Left lung (tissue), 14 donors: ENCODE measurements around the gene PCP4L1. TPM values are rescaled to one million over a fixed set of nuclear protein-coding genes. Genes with fewer than 3 reads are reported as not detected.

ENCODE experiments used
- ATAC-seq: fragments of 200-7000 bp; cut with Tn5 transposase; one replicate; pipeline ENCODE4 v1.9.1; 2020; ENCODE audit warnings: moderate library complexity
- DNase-seq, 4 donors: peaks; one replicate each; pipeline ENCODE4 v3.0.0-alpha.2; 2013 to 2020
- H3K27ac ChIP-seq, 2 donors: fragments of 200-600 bp; sonication (generic) in 1 of 2; one replicate each; pipeline versions ENCODE4 v1.5.0 to v1.8.0; 2020 to 2021
- H3K27me3 ChIP-seq, 2 donors: fragments of 200-600 bp; sonication (generic) in 1 of 2; one replicate each; pipeline versions ENCODE4 v1.5.0 to v1.8.0; 2020 to 2021
- H3K36me3 ChIP-seq, 2 donors: fragments of 200-600 bp; sonication (generic) in 1 of 2; one replicate each; pipeline versions ENCODE4 v1.5.0 to v1.8.0; 2020 to 2021
- H3K4me1 ChIP-seq, 2 donors: fragments of 200-600 bp; one replicate each; pipeline ENCODE4 v1.8.0; 2021
- H3K4me3 ChIP-seq, 2 donors: fragments of 200-600 bp; sonication (generic) in 1 of 2; one replicate each; pipeline versions ENCODE4 v1.5.0 to v1.8.0; 2020 to 2021; ENCODE audit warnings: mild to moderate bottlenecking in 1 of 2
- H3K9me3 ChIP-seq, 2 donors: fragments of 200-600 bp; sonication (generic) in 1 of 2; one replicate each; pipeline versions ENCODE4 v1.5.0 to v1.8.0; 2020 to 2021
- CTCF ChIP-seq, 2 donors: fragments of 200-600 bp; sonication (generic) in 1 of 2; IDR thresholded peaks; one replicate each; pipeline versions ENCODE4 v1.5.0 to v1.8.0; 2021; ENCODE audit warnings: antibody characterized with exemption in 2 of 2
- intact Hi-C, 2 donors: fragments of 100-400 bp; cut with DNase I; formaldehyde crosslinking; loops; one replicate each; pipeline versions ENCODE4 v1.11.2 to v1.14.2; 2022
- long read RNA-seq, 12 donors: library from polyadenylated mRNA in 2 of 12; unstranded in 2 of 12; transcript quantifications; one replicate each; pipeline ENCODE4 v2.0.0 and lab custom pipeline, GENCODE V29; 2019 to 2026
- polyA plus RNA-seq, 6 donors: library from polyadenylated mRNA; unstranded; fragments of 120-200 nt; gene quantifications; one replicate each; pipeline ENCODE4 v1.2.1, GENCODE V29; 2013; ENCODE audit not compliant: insufficient read length in 6 of 6
- total RNA-seq, 2 donors: library from RNA; stranded (reverse); fragmentation: NEBNext Ultra II Directional; extraction: Animal tissue kit (Norgen Biotek cat#: 25700); gene quantifications; one replicate each; pipeline ENCODE4 v1.2.1, GENCODE V29; 2021
- donor health status: DM: no; HTN: yes; CAD: no.
- donor health status: DM: no; HTN: no; CAD: no.

The PCP4L1 gene
- total RNA-seq (1 to 10 TPM; 1.5 to 6.6 TPM), polyA plus RNA-seq (1 to 10 TPM in 4 of 6 donors, under 1 TPM in 2; 0.53 to 1.4 (median 1.2) TPM)
- long read RNA-seq, donor 1, partial matches to known transcripts = 0 of 1 reads
- long read RNA-seq, donor 1, other reads (novel, unspliced or antisense) = 0 of 1 reads
- long read RNA-seq, donor 2 = 0 reads
- long read RNA-seq, donor 3 = 0 reads
- long read RNA-seq, donor 4, partial matches to known transcripts = 1 of 3 reads
- long read RNA-seq, donor 4, other reads (novel, unspliced or antisense) = 0 of 3 reads
- long read RNA-seq, donor 5 = 0 reads
- long read RNA-seq, donor 6 = 0 reads
- long read RNA-seq, donor 7 = 0 reads
- long read RNA-seq, donor 8 = 0 reads
- long read RNA-seq, donor 9 = 0 reads
- long read RNA-seq, donor 10, partial matches to known transcripts = 0 of 1 reads
- long read RNA-seq, donor 10, other reads (novel, unspliced or antisense) = 0 of 1 reads
- long read RNA-seq, donor 11, transcript PCP4L1-201 (3 exons, 1,424 nt) = major isoform, 36 of 104 reads
- long read RNA-seq, donor 11, partial matches to known transcripts = 68 of 104 reads
- long read RNA-seq, donor 11, other reads (novel, unspliced or antisense) = 0 of 104 reads
- long read RNA-seq, donor 12 = 0 reads

GRCh38 chr1:161258439-161259344, at the start of gene PCP4L1:
PCP4L1 (plus strand) TSS chr1:161258745; CDS start chr1:161258975, 230 bp downstream.
- intact Hi-C loops = no loop called here
- no peaks in the 10 kb centered on the region for H3K36me3 ChIP-seq
- peaks cover 4 to 9% of the 10 kb centered on the region in 2 donors for H3K4me1 ChIP-seq
- peaks cover 18 to 53% of the 10 kb centered on the region in 2 donors for H3K27me3 ChIP-seq
- ATAC-seq = peak; percentile 94
- no peak for TF ChIP-seq CTCF (IDR thresholded peaks at IDR 0.05)
- DNase-seq = peak; percentile 15 to 84 (median 58)
- H3K27ac ChIP-seq = no peak within 1 kb of the TSS
- H3K9me3 ChIP-seq = peaks cover 0 to 18% of the 10 kb centered on the region in 2 donors
- peak within 1 kb of the TSS; percentile 32 to 35 for H3K4me3 ChIP-seq

- peak; percentile 81 to 85 for TF ChIP-seq CTCF (IDR thresholded peaks at IDR 0.05)
- H3K27ac ChIP-seq = peak overlapping the region in 1 of 2 donors; percentile 19
- H3K9me3 ChIP-seq = no peaks in the 10 kb centered on the region
- H3K4me1 ChIP-seq = peaks cover 0 to 71% of the 10 kb centered on the region in 2 donors
- no peaks in the 10 kb centered on the region for H3K27me3 ChIP-seq
- intact Hi-C loops = no loop called here
- DNase-seq = peak in 3 of 4 donors; percentile 70 to 87 (median 82)
- no peak overlapping the region for H3K4me3 ChIP-seq
- ATAC-seq = peak; percentile 96
- H3K36me3 ChIP-seq = peaks cover 4 to 95% of the 10 kb centered on the region in 2 donors
These were observed 48.6 kb upstream of the PCP4L1 start for GRCh38 chr1:161209790-161210409.

GRCh38 chr1:161214369-161214768, 44.2 kb upstream of the PCP4L1 start:
- Histone ChIP-seq H3K36me3 (peaks cover 3 to 78% of the 10 kb centered on the region in 2 donors), H3K4me3 (peak overlapping the region in 1 of 2 donors; percentile 63), H3K4me1 (peaks cover 0 to 52% of the 10 kb centered on the region in 2 donors), H3K9me3 (no peaks in the 10 kb centered on the region), H3K27me3 (no peaks in the 10 kb centered on the region), H3K27ac (peak overlapping the region; percentile 26 to 97)
- ATAC-seq (peak; percentile 4), DNase-seq (no peak)
- intact Hi-C loops = no loop called here
- no peak for TF ChIP-seq CTCF (IDR thresholded peaks at IDR 0.05)

GRCh38 chr1:161215076-161215475, 43.5 kb upstream of the PCP4L1 start, which contains the start of gene FCER1G:
FCER1G (plus strand) TSS chr1:161215295; CDS start chr1:161215322, 27 bp downstream.
- Histone ChIP-seq H3K9me3 (no peaks in the 10 kb centered on the region), H3K27me3 (no peaks in the 10 kb centered on the region), H3K4me3 (peak within 1 kb of the TSS; percentile 7 to 63), H3K4me1 (peaks cover 0 to 50% of the 10 kb centered on the region in 2 donors), H3K27ac (peak within 1 kb of the TSS; percentile 73 to 97), H3K36me3 (peaks cover 0 to 78% of the 10 kb centered on the region in 2 donors)
- intact Hi-C loops = no loop called here
- peak in 2 of 4 donors; percentile 84 to 93 for DNase-seq
- TF ChIP-seq CTCF (IDR thresholded peaks at IDR 0.05) = no peak
- peak; percentile 65 for ATAC-seq
